Peyer's patch (tissue), 4 donors: ENCODE measurements around the gene CACHD1.

Experiments used
- CTCF ChIP-seq, 6 experiments: fragments of 450-650 bp in 4 of 6; fragments of 200-600 bp in 2 of 6; sonication (generic) in 1 of 6; IDR thresholded peaks; one replicate each; pipeline ENCODE4 v1.5.1; 2017 to 2019; ENCODE audit warnings: antibody characterized with exemption in 6 of 6, mild to moderate bottlenecking in 3 of 6, moderate library complexity in 1 of 6
- POLR2A ChIP-seq, 2 donors: fragments of 450-650 bp; IDR thresholded peaks; one replicate each; pipeline ENCODE4 v1.5.1; 2017; ENCODE audit warnings: antibody characterized with exemption in 2 of 2, mild to moderate bottlenecking in 2 of 2, moderate library complexity in 2 of 2

- TF ChIP-seq CTCF (IDR thresholded peaks at IDR 0.05) (no peak), POLR2A (IDR thresholded peaks at IDR 0.05) (no peak)
Observed at GRCh38 chr1:64511044-64511443, 41.1 kb downstream of the CACHD1 start.
